SIG-M5 (cell line): ENCODE measurements around the gene PCNX2.
A peak's percentile ranks its signal among the peaks of the same experiment; 100 is the strongest.

Source experiments
- DNase-seq: peaks from one replicate; lab custom pipeline; 2025; lab: John Stamatoyannopoulos, UW

PCNX2 gene

DNA sequence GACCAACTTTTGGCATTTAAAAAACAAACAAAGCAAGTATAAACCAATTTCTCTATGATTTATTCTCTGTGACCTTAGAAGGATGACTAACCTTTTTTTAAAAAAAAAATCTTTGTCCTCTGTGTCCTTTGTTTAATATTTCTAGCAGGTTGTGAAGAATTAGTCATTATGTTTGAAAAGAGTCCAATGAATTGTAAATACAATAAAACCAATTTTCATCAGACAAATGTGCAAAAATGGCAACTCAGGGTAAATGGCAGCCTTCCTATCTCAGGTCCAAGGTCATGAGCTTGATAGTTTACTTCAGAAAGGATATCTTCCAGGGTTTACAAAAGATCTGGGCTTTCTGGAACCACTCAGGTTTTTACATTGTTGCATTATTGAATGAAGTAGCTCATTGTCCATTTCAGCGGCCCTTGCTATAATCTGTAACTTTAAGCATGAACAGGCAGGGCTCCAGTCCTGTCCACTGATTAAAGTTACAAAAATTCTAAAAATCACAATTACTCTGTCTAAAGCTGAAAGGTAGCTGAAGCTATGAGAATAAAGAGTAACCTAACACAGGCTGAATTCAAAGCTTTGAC, 20.3 kb upstream of the PCNX2 start:
- no peak for DNase-seq

DNA sequence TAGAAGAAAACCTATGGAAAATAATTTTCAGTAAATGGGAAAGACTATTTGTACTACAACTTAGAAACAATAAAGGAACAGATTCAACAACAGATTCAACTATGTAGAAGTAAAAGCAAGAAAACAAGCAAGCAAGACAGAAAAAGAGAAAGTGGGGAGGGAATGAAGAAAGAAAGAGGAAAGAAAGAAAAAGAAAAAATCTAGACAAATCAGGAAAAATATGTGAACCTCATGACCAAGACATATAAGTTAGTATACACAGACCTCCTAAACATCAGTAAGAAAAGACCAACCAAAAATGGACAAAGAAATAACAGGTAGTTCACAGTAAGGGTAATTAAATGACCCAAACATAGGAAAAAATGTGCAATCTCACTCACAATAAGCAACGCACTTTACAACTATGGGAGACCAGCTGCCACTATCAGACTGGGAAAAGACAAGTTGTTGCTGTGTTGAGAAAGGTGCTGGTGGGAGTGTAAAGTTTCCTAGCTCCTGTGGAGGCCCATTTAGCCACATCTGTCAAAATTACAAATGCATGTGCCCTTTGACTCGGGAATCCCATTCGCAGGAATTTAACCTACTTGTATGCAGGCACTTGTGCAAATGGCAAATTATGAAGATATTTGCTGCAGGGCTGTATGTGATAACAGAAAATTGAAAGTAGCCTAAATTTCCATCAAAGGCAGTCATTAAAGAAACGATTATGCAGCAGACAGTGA, 18.1 kb upstream of the PCNX2 start:
- no peak for DNase-seq

DNA sequence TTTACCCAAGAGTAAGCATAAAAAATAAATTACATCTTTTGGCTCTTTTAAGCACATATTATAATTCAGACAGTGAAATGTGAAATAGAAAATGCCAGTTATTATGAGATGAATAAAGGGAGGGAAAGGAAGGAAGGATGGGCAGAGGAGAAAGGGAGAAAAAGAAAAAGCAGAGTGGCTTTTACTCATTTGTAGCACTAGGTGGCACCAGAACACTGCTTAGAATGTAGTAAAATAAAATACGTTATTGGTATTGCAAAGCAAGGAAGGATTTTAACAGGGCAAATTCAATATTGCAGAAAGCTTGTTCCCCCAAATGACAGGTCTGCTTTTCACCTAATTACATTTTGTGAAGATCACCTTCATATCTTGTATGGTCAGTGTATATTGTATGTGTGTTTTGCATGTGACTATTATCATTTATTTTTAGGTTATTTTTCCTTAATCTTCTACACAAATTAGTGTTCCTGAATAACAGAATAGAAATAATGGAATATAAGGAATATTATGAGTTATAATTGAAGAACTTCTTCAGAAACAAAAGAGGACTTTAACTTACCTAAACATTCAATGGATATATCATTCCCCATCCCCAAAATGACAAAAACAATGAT, 9.1 kb upstream of the PCNX2 start:
- DNase-seq = peak; percentile 33

DNA sequence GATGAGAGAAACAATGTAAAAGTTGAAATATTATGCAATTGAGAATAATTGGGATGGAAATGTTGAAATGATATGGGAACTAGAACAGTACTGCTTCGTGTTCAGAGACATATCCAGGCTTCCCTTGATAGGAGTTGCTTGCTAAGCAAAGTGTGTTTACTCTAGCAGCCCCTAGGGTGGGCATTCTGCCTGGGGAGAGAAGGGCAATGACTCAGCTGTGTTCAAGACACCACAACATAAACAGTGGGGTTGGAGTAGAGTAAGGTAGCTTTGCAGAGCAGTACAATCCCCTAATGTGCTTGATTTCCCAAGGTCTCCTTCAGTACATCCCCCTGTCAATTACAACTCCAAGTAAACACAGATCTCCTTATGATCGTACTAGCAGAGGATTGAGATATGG, 4.8 kb upstream of the PCNX2 start:
- no peak for DNase-seq

DNA sequence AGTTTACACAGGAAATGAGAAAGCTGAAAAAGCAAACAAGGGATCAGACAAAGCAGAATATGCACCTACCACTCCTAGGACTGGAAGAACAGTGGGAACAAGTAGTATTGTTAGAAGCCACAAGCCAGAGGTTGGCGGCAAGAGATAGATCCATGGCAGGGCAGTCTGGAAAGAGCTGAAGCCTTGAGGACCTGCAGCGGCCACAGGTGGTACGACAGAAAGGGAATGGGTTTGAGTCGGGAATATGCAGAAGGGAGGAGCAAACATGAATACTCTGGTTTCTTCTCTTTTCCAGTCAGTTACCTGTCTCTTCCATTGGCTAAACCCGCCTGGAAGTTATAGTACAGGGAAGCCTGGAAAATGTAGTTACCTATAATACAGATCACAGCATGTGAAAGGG, 3.9 kb upstream of the PCNX2 start:
- no peak for DNase-seq

DNA sequence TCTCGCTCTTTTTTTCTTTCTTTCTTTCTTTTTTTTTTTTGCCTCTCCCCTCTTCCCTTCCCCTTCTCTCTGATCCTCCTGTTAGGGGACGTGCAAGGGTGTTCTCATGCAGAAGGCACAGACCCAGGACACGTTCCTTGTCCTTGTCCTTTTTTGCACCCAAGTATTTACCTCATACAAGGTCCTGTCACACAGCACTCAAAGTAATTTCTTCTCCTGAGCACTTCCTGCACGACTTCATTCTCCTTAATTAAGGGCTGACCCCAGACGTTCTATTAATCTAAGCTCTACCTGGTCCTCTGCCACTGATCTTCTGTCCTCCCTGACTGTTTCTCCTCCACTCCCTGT, 424 bp upstream of the PCNX2 start:
- DNase-seq = no peak

DNA sequence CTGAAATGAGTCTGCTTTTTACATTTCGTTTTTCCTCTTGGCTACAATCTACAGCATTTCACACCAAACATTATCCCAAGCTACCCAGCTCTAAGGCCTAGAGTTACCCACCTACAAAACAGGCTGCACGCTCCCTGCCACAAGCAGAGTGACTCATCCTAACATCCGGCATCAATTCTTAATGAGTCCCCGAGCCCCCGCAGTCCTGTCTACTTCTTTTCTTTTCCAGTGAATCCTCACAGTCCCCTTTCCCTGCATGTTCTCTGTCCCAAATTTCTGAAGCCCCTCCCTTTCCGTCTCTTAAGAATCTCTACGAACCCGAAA, 650 bp downstream of the PCNX2 start:
- no peak for DNase-seq

DNA sequence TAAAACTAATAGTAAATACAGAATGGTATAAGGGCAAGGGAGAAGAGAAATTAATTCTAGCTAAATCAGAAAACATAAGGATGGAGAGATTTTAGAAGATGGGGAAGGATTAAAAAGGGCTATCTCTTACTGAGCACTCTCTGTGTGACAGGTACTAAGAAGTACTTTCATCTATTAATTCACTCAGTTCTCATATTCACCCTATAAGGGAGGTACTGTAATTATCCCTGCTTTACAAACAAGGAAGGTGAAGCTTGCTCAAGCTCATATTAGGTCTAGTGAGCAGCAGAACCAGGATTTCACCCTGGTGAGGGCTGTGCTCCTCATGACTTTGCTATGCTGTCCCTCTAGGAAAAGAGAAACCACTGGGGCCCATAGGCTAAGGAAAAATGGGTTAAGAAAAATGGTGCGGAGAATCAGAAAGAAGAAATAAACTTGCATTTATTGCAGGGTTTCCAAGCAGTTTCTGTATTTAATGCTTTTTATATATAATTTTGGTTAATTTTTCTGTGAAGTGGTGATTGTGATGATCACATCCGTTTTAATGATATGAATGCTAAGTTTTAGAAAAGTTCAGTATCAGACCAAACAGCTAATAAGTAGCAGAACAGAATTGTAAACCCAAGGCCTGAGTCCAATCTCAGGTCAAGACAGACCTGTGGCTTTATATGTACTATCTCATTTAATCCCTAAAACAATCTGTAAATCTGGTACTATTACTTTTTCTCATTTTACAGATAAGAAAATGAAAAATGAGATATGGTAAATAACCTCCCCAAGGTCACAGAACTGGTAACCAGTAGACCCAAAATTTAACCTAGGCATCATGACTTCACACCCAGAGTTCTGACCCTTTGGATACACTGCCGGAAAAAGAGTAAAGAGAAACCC, 1.7 kb downstream of the PCNX2 start:
- no peak for DNase-seq

DNA sequence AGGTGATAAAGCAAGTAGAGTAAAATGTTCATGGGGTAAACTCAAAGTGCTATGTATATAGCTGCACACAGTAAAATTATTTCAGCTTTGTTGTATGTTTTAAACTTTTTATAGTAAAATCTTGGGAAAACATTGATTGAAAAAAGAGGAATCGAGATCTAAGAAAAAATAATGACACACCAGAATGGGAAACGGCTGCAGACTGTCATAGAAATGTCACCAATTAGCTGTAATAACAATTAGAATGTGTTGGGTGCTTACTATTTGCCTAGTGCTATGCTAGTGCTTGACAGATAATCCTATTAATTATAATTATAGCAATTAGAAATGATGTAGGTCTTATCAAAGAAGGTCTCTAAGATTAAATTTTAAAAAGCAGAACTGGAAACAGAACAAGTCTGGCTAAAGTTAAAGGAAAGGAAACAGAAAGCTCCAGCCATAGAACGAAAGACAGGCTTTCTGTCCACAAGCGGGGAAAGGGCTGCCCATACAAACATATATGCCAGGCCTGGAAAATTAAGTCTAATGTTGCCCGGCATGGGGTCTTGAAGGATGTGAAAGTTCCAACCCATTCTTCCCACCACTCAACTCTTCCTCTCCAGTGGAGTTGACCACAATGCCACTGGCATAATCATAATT, 5.0 kb downstream of the PCNX2 start:
- DNase-seq = no peak

DNA sequence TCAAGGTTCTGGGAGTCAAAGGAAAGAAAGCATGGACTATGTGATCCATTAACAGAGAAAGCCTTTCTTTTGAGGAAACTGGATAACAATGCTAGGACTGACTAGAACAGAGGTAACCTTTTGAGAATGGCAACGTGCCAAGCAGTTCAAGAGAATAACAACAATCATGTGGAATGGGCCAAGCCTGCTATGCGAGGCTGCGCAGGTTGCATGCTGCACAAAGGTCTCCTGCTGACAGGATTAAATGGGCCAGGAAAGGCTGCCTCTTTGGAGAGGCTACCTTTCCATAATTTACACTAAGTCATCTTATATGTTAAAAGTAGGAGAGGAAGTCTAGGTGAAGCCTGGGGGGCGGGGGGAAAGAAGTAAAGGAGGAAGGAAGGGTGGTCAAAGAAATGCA, 5.8 kb downstream of the PCNX2 start:
- DNase-seq = no peak

DNA sequence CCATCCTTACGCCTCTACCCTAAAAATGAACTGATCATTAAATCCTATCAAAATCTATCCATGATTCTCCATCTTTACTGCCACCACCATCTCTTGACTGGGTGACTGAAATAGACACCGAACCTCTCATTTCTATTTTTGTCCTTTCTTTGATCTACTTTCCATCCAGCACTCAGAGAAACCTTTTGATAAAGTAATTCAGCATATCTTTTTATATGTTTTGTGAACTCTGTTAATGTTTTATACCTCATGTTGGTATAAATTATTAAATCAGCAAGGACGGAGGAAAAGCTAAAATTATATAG, 13.0 kb downstream of the PCNX2 start:
- DNase-seq = no peak

DNA sequence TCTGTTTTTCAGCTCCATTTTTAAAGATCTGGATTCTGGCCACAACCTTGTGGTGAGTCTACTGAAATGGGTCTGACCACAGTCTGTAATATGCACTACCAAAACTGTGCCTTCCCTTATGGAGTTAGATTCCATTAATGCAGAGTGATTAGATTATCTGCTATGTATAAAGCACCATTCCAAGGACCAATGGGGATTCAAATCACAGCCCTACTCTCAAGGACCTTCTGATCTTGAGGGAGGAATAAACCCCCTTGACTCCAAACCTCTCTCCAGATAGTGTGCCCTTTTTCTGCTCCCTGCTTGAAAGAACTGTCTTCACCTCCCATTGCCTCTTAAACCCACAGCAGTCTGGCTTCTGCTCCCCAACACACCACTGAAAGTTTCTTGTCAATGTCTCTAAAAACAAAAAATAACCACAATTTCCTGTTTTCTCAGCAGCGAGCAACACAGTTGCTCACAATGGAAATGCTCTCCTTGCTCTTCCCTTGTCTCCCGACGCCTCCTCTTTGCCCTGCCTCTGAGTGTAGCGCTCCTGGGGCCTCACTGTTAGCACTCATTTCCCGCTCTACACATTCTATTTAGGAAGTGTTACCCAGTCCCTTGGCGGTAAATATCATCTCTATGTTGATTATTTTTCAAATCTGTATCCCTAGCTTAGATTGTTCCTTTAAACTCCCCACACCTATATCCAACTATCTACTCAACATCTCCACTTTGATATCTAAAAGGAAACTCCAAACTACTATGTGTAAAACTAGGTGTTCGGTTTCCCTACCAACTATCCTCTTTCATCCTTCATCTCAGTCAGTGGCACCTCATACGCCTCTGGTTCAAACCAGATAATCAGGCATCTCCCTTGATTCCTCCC, 13.6 kb downstream of the PCNX2 start:
- DNase-seq = peak; percentile 38

DNA sequence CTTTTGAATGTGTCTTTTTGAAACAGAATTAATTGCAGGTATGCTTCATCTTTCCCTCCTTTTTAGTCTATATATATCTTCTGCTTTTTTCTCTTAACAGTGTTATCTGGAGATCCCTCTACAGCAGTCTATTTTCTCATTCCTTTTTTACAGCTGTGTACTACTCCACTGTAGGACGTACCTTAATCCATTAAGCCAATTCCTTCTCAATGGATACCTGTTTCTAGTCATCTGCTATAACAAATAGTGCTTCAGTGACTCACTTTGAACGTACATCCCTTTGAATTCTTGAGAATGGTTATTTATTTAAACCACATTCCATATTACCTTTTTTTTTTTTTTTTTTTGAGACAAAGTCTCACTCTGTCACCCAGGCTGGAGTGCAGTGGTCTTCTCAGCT, 15.6 kb downstream of the PCNX2 start:
- no peak for DNase-seq

DNA sequence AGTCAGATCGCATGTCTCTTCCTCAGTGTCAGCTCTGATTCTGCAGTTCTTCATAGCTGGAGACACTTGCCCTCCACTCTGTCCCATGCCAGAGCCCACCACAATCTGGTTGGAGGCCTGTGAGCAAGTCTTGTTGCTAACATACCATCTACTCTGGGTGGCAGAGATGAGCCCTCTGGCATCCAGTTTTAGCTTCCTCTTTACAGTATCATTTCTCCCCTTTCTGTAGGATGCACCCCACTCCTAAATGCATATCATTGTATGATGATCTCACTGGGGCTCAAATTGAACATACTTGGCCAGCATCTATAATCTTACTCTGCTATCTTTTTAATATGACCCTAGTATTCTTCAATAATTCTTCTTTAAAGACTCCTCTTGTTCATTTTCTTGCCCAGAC, 16.9 kb downstream of the PCNX2 start:
- no peak for DNase-seq

DNA sequence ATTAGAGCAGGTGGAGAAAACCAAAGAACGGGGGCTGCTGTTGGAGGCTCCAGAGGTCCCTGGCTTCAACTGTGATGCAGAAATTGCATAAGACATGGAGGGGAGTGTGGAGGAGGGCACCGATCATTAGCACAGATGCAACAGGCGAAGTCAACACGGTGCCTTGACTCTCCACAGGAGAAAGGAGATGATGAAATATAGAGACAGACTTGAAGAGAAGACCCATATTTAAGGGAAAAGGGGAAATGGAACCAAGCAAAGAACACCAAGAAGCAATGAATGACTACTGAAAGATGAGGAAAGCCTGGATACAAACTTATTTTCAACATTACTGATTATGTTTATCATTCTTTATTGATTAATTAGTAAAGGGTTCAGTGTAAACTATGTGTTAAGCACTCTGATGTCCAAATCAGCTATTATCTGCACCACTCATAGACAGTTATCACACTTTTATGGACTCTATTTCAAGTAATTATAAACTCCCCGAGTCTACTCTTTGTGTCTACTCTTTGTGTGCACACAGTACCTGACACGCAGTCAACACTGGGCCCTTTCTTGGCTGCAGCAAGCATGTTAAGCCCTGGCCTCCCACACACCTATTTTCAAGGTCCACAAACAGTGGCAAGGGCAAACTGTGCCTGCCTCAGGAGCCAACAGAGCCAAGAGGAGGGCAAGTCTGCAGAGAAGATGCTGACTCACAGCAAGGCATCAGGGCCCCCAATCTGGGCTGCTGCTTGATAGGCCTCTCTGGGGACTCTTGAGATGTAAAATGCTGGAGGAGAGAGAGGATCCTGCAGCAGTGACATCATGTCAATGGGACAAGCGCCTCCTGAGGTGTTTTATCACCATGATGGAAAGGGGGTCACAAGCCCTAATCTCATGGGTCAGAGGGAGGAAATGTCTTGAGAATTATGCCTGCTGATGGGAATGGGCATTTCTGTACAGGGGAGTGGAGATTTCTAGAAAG, 17.6 kb downstream of the PCNX2 start:
- peak; percentile 99 for DNase-seq

DNA sequence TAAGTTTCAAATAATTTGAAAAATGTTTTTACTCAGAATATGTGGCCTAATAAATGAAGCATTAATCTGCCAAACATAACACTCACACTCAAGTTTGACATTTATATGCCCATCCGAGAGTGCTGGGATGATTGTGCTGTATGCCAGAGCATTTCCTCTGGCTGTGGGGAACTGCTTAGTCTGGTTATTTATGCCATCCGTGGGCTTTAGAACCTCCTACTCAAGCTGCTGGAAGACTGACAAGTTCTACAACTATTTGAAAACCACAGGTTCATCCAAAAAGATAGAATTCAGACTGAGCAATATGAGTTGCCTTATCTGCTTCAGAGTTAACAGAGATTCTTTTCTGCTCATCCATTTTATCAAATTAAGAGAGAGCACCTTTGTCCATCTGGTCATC, 25.9 kb downstream of the PCNX2 start:
- no peak for DNase-seq

DNA sequence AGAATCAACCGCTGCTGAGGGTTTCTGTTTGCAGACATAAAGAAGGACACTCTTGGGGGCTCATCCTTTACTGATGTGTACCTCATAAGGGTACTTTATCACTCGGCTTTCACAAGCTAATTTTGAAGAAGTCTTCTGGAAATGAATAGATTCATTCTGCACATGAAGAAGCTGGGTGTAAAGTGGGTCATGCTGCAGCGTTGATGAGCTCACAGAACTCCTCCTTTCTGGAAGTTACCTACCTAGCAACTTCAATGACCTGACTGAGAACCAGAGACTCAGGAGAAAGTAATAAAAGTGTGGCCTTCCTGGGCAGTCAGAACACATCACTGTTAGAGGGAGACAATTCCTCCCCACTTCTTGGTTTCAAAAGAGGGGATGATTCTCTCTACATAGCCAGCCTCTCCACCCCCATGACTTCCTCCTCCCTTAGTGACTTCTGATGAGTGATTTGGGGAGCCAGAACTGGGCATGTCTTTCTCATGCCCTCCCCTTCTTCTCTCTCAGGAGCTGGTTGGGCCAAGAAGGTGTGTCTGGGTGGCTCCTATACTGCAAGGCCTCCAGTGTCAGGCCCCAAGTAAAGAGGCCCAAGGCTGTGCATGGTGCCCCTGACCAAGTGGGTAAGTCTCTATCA, 27.0 kb downstream of the PCNX2 start:
- DNase-seq = no peak

DNA sequence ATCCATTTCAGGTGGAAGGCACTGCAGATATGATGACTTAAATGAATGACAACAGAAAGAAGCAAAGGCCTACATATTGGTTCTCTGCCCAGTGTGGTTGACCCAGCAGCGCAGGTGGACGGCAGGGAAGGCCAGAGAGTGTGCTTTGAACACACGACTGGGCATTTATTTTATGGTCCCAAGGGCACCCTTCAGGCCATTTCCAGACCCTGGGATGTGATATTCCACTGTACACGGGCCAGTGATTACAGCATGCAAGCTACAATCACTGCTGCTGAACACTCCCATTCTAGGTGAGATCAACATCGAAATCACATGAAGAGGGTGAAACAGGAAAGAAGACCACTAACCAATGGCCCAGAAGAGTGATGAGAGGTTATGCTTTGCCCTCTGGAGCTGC, 33.8 kb downstream of the PCNX2 start:
- DNase-seq = no peak

DNA sequence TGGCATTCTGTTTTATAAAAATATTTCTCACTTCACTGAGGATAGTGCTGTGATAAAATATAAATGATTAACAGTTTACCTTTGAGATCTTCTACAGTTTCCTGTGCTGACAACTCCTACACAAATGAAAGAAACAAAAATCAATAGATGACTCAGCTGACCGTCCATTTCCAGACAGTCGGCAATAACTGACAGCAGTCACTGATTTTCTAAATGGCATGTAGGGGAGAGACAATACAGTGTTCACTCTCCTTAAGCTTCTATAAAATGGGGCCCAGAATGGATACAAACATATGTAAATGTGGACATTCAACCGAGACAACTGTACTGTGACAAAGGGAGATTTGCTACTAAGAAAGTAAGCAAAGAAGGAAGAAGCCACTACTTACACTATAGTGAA, 34.3 kb downstream of the PCNX2 start:
- no peak for DNase-seq

DNA sequence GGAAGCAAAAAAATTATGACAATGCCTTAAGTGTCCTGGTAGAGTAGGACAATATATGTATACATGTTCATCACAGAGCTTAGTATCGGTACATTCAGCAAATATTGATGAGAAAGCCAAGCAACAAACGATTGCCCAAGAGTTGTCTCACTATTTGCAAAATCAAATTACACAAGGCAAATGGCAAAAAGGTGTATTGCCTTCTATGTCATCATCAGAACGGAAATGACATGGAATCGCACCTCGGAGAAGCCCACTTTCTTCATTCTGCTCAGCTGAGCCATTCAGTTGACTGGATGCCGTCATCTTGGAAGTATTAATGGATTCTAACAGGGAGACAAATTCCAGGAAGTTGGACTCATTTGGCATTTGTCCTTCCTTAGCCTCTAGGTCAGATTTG, 37.7 kb downstream of the PCNX2 start:
- no peak for DNase-seq
